ENCODE data around the gene TRPV6. TPM values are rescaled to one million over a fixed set of nuclear protein-coding genes. Genes with fewer than 3 reads are reported as not detected.

The TRPV6 gene
- total RNA-seq, 6 experiments from 2014 or later, result 0.06 to 1.5 (median 0.75) TPM

- H3K9me3 ChIP-seq, result no peaks in the 10 kb centered on the region
- no peaks in the 10 kb centered on the region for H3K36me3 ChIP-seq
- intact Hi-C loops (cut with DNase I), result no loop called here
- H3K4me3 ChIP-seq, result no peak overlapping the region
- WGBS (ENCODE audit: insufficient coverage, low coverage, low lambda C conversion rate, missing lambda C conversion rate), result 88% methylated on average over 5 of the region's 11 CpGs
- TF ChIP-seq POLR2A (IDR thresholded peaks at IDR 0.05), result no peak
- TF ChIP-seq, protein P1, sequence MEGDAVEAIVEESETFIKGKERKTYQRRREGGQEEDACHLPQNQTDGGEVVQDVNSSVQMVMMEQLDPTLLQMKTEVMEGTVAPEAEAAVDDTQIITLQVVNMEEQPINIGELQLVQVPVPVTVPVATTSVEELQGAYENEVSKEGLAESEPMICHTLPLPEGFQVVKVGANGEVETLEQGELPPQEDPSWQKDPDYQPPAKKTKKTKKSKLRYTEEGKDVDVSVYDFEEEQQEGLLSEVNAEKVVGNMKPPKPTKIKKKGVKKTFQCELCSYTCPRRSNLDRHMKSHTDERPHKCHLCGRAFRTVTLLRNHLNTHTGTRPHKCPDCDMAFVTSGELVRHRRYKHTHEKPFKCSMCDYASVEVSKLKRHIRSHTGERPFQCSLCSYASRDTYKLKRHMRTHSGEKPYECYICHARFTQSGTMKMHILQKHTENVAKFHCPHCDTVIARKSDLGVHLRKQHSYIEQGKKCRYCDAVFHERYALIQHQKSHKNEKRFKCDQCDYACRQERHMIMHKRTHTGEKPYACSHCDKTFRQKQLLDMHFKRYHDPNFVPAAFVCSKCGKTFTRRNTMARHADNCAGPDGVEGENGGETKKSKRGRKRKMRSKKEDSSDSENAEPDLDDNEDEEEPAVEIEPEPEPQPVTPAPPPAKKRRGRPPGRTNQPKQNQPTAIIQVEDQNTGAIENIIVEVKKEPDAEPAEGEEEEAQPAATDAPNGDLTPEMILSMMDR (IDR thresholded peaks at IDR 0.05), result no peak
- DNase-seq (peak in 1 of 3 donors; percentile 35), ATAC-seq (no peak)
- H3K27me3 ChIP-seq, result no peaks in the 10 kb centered on the region
- H3K27ac ChIP-seq, result no peak overlapping the region
- H3K4me1 ChIP-seq, result no peaks in the 10 kb centered on the region
Observed at GRCh38 chr7:142868986-142869415, 16.5 kb downstream of the TRPV6 start.

DNA sequence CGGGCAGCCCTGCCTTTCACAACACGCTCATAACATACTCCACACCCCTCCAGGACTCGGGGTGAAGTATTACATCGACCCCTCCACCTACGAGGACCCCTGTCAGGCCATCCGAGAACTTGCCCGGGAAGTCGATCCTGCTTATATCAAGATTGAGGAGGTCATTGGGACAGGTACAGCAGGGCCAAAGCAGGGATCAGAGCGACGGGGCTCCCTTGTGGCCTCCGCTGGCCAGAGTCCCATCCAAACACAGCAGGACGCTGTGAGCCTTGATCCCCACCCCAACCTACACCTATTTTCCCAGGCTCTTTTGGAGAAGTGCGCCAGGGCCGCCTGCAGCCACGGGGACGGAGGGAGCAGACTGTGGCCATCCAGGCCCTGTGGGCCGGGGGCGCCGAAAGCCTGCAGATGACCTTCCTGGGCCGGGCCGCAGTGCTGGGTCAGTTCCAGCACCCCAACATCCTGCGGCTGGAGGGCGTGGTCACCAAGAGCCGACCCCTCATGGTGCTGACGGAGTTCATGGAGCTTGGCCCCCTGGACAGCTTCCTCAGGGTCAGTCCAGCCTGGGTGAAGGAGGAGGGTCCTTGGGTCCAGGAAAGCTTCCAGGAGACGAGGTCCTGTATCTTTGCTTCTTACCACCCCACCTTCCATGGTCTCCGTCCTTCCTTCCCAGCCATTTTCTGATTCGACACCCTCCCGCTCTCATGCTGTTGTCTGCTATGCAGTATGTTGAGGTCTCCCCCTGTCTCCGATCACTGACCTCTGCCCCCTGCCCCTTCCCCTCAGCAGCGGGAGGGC, 17.2 kb downstream of the TRPV6 start:
- no peak overlapping the region for H3K27ac ChIP-seq
- 68% methylated on average over 8 of the region's 31 CpGs for WGBS (ENCODE audit: insufficient coverage, low coverage, low lambda C conversion rate, missing lambda C conversion rate)
- H3K36me3 ChIP-seq, result no peaks in the 10 kb centered on the region
- no peaks in the 10 kb centered on the region for H3K4me1 ChIP-seq
- H3K27me3 ChIP-seq, result no peaks in the 10 kb centered on the region
- H3K4me3 ChIP-seq, result no peak overlapping the region
- DNase-seq, result peak in 1 of 3 donors; percentile 42
- intact Hi-C loops (cut with DNase I), result no loop called here
- no peak for TF ChIP-seq POLR2A (IDR thresholded peaks at IDR 0.05)
- TF ChIP-seq, protein P1 (IDR thresholded peaks at IDR 0.05), result no peak
- no peaks in the 10 kb centered on the region for H3K9me3 ChIP-seq
- ATAC-seq, result no peak

GRCh38 chr7:142867398-142868187, 18.0 kb downstream of the TRPV6 start:
- Histone ChIP-seq H3K9me3 (no peaks in the 10 kb centered on the region), H3K27ac (no peak overlapping the region), H3K4me3 (no peak overlapping the region), H3K36me3 (no peaks in the 10 kb centered on the region), H3K27me3 (no peaks in the 10 kb centered on the region), H3K4me1 (no peaks in the 10 kb centered on the region)
- TF ChIP-seq POLR2A (IDR thresholded peaks at IDR 0.05), result no peak
- TF ChIP-seq, protein P1 (IDR thresholded peaks at IDR 0.05), result no peak
- DNase-seq (peak in 1 of 3 donors; percentile 29), ATAC-seq (no peak)
- 27% methylated on average over 4 of the region's 18 CpGs for WGBS (ENCODE audit: insufficient coverage, low coverage, low lambda C conversion rate, missing lambda C conversion rate)
- intact Hi-C loops (cut with DNase I), result no loop called here

DNA sequence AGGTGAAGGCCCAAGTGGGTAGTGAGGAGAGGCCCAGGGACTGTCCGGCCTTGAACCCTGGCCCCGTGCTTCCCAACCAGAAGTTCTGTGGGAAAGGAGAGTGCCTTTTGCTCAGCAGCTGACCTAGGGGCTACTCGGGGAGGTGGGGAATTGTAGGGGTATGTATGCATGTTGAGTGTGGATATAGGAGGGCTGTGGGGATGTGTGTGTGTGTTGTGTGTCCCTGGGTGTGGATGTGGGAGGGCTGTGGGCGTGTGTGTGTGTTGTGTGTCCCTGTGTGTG, 18.5 kb downstream of the TRPV6 start:
- TF ChIP-seq, protein P1 (IDR thresholded peaks at IDR 0.05), result no peak
- no peak for TF ChIP-seq POLR2A (IDR thresholded peaks at IDR 0.05)
- intact Hi-C loops (cut with DNase I), result no loop called here
- Histone ChIP-seq H3K9me3 (no peaks in the 10 kb centered on the region), H3K36me3 (no peaks in the 10 kb centered on the region), H3K27me3 (no peaks in the 10 kb centered on the region), H3K4me1 (no peaks in the 10 kb centered on the region), H3K27ac (no peak overlapping the region), H3K4me3 (no peak overlapping the region)
- WGBS (ENCODE audit: insufficient coverage, low coverage, low lambda C conversion rate, missing lambda C conversion rate), result 35% methylated on average over 4 of the region's 4 CpGs
- DNase-seq (no peak), ATAC-seq (no peak)
